GM18502 (cell line): ENCODE results near the gene PAK5.

Experiments used
- ATAC-seq: cut with Tn5 transposase; IDR thresholded peaks from one replicate; pipeline ENCODE4 v1.9.1; 2021; ENCODE audit warnings: mild to moderate bottlenecking; ENCODE audit not compliant: unreplicated experiment, poor library complexity

Gene PAK5

GRCh38 chr20:9838378-9839295 lies at the start of gene PAK5:
Gene PAK5, minus strand, starts transcription at chr20:9839076. Its CDS starts 194,748 bp downstream, at chr20:9644328.
- ATAC-seq, result no peak

- ATAC-seq, result no peak
These were observed 48.8 kb upstream of the PAK5 start for GRCh38 chr20:9887706-9888105.

- no peak for ATAC-seq
These were observed 47.4 kb upstream of the PAK5 start for GRCh38 chr20:9886227-9886626.

- ATAC-seq, result no peak
These were observed 45.8 kb upstream of the PAK5 start for GRCh38 chr20:9884666-9885065.

DNA sequence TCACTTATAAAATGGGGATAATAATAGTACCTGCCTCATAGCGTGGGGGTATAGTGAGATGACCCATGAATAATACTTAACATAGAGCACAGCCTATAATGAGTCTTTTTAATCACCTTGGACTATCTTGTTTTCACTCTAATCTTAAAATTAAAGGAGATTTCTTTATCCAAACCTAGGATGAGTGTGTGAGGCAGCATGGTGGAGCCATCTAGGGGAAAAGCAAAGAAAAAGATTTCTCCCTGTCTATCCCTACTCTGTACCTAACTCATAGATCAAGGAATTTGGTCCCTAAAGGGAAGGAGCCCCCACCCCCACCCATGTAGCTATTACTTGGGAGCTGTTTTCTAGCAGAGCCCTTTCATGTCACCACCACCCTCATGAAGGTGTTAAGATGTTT lies 45.2 kb upstream of the PAK5 start:
- no peak for ATAC-seq

GRCh38 chr20:9877932-9878495 lies 39.1 kb upstream of the PAK5 start:
- ATAC-seq, result no peak

- ATAC-seq, result no peak
These were observed 28.5 kb upstream of the PAK5 start for GRCh38 chr20:9867196-9867980.

- ATAC-seq, result no peak
These were observed 13.7 kb upstream of the PAK5 start for GRCh38 chr20:9852566-9852965.

- no peak for ATAC-seq
These were observed 750 bp upstream of the PAK5 start for GRCh38 chr20:9839626-9840025.

DNA sequence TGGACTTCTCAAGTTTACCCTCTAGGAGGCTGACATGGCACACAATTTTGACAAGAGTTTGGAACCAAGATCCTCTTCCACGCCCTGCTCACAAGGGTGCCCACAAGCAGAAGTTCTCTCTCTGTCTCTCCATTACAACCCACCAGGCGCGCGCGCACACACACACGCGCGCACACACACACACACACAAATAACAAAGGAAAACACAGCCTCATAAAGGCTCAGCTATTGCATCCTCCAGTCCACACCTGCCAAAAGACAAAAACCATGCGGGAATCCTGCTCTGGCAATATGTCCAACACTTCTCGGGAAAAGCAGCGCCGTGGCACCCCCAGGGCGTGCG lies 870 bp downstream of the PAK5 start:
- ATAC-seq, result no peak

DNA sequence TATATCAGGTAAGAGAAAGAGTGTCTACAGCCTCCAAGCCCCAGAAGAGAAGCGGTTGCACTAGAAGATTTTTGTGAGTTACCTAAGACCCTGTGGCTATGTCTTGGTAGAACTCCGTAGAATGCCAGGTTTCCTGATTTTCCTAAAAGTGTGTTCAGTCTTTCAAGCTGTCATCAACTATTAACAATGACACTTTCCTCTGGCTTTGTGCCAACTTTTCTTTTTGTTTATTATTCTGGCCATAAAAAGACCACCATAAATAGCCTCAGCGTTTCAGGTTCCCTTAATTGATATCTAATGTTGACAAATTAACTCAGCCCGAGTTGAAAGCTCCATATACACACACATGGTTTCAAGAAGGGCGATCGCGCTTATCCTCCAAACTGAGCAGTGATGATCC lies 1.2 kb downstream of the PAK5 start:
- no peak for ATAC-seq

DNA sequence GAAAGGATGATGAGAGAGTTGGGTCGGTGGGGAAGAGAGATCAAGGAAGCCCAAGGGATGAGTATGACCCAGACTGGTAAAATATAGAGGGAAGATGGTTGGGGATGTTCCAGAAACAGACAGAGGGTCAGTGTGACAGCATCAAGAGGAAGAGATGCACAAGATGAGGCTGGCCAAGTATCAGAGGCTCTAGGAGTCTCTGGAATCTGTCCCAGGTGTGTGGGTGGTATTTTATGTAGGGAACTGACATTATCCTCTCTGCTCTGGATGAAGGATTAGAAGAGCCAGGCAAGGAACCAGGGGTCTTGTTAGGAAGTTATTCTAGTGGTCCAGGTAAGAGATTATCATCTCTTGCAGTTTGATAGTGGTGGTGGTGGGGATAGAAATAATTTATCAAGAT lies 3.6 kb downstream of the PAK5 start:
- no peak for ATAC-seq

DNA sequence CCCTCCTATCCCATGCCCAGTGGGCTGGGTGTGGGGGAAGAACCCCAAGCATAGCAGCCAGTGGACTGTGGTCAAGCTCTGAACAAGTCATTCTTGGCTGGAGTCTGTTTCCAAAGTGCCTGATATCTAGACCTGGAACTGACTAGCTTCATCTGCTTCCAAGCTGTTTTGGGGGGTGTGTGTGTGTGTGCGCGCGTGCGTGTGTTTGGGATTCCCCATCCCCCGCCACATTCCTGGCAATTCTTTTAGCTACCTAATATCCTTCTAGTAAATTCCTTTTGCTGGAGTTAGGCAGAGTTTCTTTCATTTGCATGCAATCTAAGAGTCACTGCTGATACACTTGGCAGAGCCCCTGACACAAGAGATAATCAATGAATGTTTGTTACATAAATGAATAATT lies 7.8 kb downstream of the PAK5 start:
- ATAC-seq, result no peak

GRCh38 chr20:9829835-9830234 lies 9.0 kb downstream of the PAK5 start:
- no peak for ATAC-seq

DNA sequence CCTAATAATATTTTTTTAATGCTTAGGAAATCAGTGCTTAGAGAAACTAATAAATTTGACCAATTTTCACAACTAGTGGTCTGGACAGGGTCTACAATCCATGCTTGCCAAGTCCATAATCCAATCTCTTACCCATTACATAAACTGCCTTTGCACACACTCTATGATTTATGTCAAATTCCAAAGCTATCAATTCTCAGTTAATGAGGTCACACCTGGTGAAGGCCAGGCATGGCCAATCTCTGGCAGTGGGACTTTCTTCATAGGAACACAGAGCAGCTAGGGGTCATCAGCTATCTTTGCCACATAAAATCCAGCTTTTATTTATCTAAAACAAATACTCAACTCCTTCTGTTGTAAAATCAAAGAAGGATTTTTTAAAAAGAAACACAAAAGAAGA lies 21.2 kb downstream of the PAK5 start:
- no peak for ATAC-seq

GRCh38 chr20:9815632-9816031 lies 23.2 kb downstream of the PAK5 start:
- no peak for ATAC-seq

GRCh38 chr20:9810738-9811137 lies 28.1 kb downstream of the PAK5 start:
- ATAC-seq, result no peak

- ATAC-seq, result no peak
These were observed 29.6 kb downstream of the PAK5 start for GRCh38 chr20:9809271-9809670.

DNA sequence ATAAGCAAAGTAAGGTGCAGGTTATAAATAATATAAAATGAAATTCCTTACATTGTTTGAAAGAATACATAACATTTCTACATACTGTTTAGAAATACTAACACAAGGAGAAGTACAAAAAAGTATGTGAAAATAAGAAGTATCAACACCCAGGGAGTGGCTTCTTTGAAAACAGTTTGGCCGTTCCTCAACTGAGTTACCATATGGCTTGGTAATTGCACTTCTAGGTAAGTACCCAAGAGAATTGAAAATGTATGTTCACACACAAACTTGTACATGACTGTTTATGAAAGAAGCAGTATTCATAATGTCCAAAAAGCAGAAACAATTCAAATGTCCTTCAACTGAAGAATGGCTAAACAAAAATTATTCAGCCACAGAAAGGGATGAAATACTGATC lies 30.7 kb downstream of the PAK5 start:
- ATAC-seq, result no peak

- ATAC-seq, result no peak
These were observed 31.7 kb downstream of the PAK5 start for GRCh38 chr20:9807136-9807535.

DNA sequence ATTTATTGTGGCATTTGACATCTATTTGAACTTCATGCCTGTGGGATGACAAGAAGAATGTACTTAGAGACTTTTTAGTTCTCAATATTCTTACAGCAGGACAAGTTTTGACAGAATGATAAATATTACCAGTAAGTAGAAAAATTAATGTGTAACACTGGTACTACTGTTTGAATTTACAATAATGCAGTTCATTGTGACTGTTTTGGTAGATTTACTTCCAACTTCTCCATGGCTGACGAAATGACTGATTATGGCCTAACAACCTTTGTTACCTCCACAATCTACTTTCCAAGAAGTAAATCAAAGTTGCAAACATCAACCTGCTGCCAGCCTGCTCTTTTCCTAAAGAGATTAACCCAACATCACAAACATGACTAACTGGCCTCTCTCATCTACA lies 38.5 kb downstream of the PAK5 start:
- ATAC-seq, result no peak
